Measurements from ENCODE around the gene LOC101059915.
"Not testable (repeated sequence)": the region's sequence is repeated elsewhere in the genome, so short reads cannot be mapped to it uniquely, and the experiment has no call there.

Gene LOC101059915

GRCh38 chrX:71640002-71640401 is 27.3 kb upstream of the LOC101059915 start:
- Histone ChIP-seq H3K36me3 (ENCODE audit: control insufficient read depth in 1 of 2, insufficient read depth in 2 of 2, low read length in 2 of 2) (no peaks in the 10 kb centered on the region), H3K27me3 (ENCODE audit: insufficient read depth, low read length) (no peaks in the 10 kb centered on the region), H3K4me1 (ENCODE audit: control insufficient read depth in 1 of 2, insufficient read depth in 2 of 2, low read length in 2 of 2) (no peaks in the 10 kb centered on the region), H3K9ac (ENCODE audit: low read length) (no peak overlapping the region), H3K27ac (ENCODE audit: low read depth, low read length) (no peak overlapping the region), H3K4me2 (ENCODE audit: low read length) (no peak overlapping the region), H4K20me1 (ENCODE audit: insufficient read depth) (no peaks in the 10 kb centered on the region), H3K9me2 (ENCODE audit: insufficient read depth) (no peaks in the 10 kb centered on the region), H3K4me3 (replicated peaks in 1 of 2; ENCODE audit: low read depth in 1 of 2, low read length in 2 of 2) (no peak overlapping the region), H3K79me2 (ENCODE audit: insufficient read depth, low read length) (no peaks in the 10 kb centered on the region), H3K9me3 (ENCODE audit: control insufficient read depth in 1 of 2, insufficient read depth in 1 of 2, low read depth in 1 of 2, low read length in 2 of 2) (no peaks in the 10 kb centered on the region), H2AFZ (ENCODE audit: low read depth, low read length, poor library complexity, severe bottlenecking) (no peak overlapping the region)
- BruUV-seq (replicated peaks), result no TSS peak
- ChIA-PET CTCF (no interaction called here), POLR2A (no interaction called here), RAD21 (ENCODE audit: low non-redundant PET in 1 of 2, low total read pairs in 2 of 2, uncharacterized antibody in 2 of 2, unreplicated experiment in 2 of 2) (no interaction called here)
- TF ChIP-seq EZH2 (IDR thresholded peaks at IDR 0.05) (no peak), YY1 (IDR thresholded peaks at IDR 0.05; ENCODE audit: extremely low read depth, insufficient replicate concordance, low read depth, low read length) (no peak), POLR2A (IDR thresholded peaks at IDR 0.05; ENCODE audit: borderline replicate concordance, extremely low read depth, insufficient read depth, insufficient read length) (no peak), ATF3 (IDR thresholded peaks at IDR 0.05) (no peak), JUND (IDR thresholded peaks at IDR 0.05) (no peak), RAD21 (IDR thresholded peaks at IDR 0.05; ENCODE audit: low read depth) (no peak), CEBPB (IDR thresholded peaks at IDR 0.05; ENCODE audit: low read depth) (no peak)
- DNase-seq (ENCODE audit: low read depth, low spot score), result no peak
- intact Hi-C loops (cut with micrococcal nuclease), result no loop called here
- ATAC-seq, result no peak

- H3K4me3 ChIP-seq (replicated peaks in 1 of 2; ENCODE audit: low read depth in 1 of 2, low read length in 2 of 2); POLR2A ChIA-PET; intact Hi-C loops (cut with micrococcal nuclease); H2AFZ ChIP-seq (ENCODE audit: low read depth, low read length, poor library complexity, severe bottlenecking); H3K27me3 ChIP-seq (ENCODE audit: insufficient read depth, low read length); DNase-seq (ENCODE audit: low read depth, low spot score); H3K9me3 ChIP-seq (ENCODE audit: control insufficient read depth in 1 of 2, insufficient read depth in 1 of 2, low read depth in 1 of 2, low read length in 2 of 2); H3K27ac ChIP-seq (ENCODE audit: low read depth, low read length); H3K36me3 ChIP-seq (ENCODE audit: control insufficient read depth in 1 of 2, insufficient read depth in 2 of 2, low read length in 2 of 2); ATAC-seq; RAD21 ChIA-PET (ENCODE audit: low non-redundant PET in 1 of 2, low total read pairs in 2 of 2, uncharacterized antibody in 2 of 2, unreplicated experiment in 2 of 2); H3K4me1 ChIP-seq (ENCODE audit: control insufficient read depth in 1 of 2, insufficient read depth in 2 of 2, low read length in 2 of 2); BruUV-seq (replicated peaks); H4K20me1 ChIP-seq (ENCODE audit: insufficient read depth); H3K9me2 ChIP-seq (ENCODE audit: insufficient read depth); CTCF ChIA-PET; H3K9ac ChIP-seq (ENCODE audit: low read length); H3K4me2 ChIP-seq (ENCODE audit: low read length); H3K79me2 ChIP-seq (ENCODE audit: insufficient read depth, low read length): not testable (repeated sequence)
Measured at GRCh38 chrX:71644406-71644805, 22.9 kb upstream of the LOC101059915 start.

Data from HCT116 (cell line).